Activated naive CD4-positive, alpha-beta T cell treated with anti-CD3 and anti-CD28 coated beads, Interleukin-2, amount 50 U/mL, for 72 hours (primary cell): ENCODE measurements around the gene GALNTL6. TPM values are rescaled to one million over a fixed set of nuclear protein-coding genes. Genes with fewer than 3 reads are reported as not detected.

Experiments
- ATAC-seq, 2 donors: fragments of 150-1000 bp; cut with Tn5 transposase; 2 replicates each; pipeline ENCODE4 v1.10.0; 2021; ENCODE audit warnings: mild to moderate bottlenecking in 2 of 2, moderate library complexity in 2 of 2
- DNase-seq, 2 donors: peaks; one replicate each; pipeline ENCODE4 v3.0.0; 2021 to 2022; ENCODE audit warnings: low spot score in 2 of 2
- H3K27ac Mint-ChIP-seq, 2 donors: one replicate each; pipeline ENCODE4 v1.8.0; 2022; ENCODE audit warnings: mild to moderate bottlenecking in 2 of 2, mixed read lengths in 2 of 2
- H3K36me3 Mint-ChIP-seq, 2 donors: one replicate each; pipeline ENCODE4 v1.8.0; 2022; ENCODE audit warnings: mixed read lengths in 2 of 2
- H3K9me3 Mint-ChIP-seq, 2 donors: one replicate each; pipeline ENCODE4 v1.8.0; 2022; ENCODE audit warnings: mixed read lengths in 2 of 2
- total RNA-seq, 2 donors: library from RNA; stranded (reverse); gene quantifications; one replicate each; pipeline ENCODE4 v1.2.3, GENCODE V29; 2022

The GALNTL6 gene
- not detected for total RNA-seq

DNA sequence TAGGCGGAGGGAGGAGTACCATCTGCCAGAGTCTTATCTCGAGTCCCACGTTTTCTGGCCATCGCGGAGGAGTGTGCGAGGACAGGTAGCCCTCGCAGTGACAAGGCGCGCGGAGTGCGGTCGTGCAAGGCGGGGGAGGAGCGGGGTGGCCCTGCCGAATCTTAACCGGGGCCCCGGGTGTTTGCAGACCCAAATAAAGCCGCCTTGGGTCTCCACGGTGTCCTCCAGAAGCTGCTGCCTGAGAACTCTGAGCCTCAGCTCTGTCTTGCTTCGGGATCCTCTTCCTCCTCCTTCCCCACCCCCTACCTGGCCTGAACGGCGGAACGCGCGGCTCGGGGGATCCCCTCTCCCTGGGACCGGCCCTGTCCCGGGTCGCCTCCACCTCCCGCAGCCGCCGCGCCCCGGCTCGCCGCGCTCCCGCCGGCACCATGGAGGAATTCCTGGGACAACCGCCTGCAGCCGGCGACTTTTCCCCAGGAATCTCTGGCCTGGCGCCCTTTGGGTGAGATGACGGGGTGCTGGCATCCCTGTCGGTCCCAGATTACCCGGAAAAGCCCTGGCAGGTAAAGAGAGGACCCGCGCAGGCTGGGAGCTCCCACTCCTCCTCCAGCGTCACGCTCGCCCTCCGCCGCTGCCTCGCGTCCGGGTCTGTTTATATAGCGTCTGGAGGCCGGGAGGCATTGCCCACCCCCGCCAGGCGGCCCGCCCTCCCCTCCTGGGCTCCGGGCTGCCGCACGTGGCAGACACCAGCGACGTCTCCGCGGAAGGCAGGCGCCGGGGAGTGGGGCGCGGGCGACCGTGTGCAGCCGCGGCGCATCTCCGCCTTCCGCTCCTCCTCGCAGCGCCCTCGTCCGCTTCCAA, at the start of gene GALNTL6:
TSS of gene GALNTL6 (plus strand) at position 740 of the 861 bp plus-strand sequence.
- DNase-seq = no peak
- ATAC-seq = no peak
- Mint-ChIP-seq H3K27ac (no peak within 1 kb of the TSS), H3K36me3 (peaks cover 6 to 22% of the 10 kb centered on the region in 2 donors), H3K9me3 (peaks cover 3 to 11% of the 10 kb centered on the region in 2 donors)

- DNase-seq (no peak), ATAC-seq (no peak)
- H3K36me3 Mint-ChIP-seq = peaks cover 0 to 13% of the 10 kb centered on the region in 2 donors
- H3K9me3 Mint-ChIP-seq = peaks cover 20 to 23% of the 10 kb centered on the region in 2 donors
- peak overlapping the region in 1 of 2 donors; percentile 72 for H3K27ac Mint-ChIP-seq
These were observed 47.7 kb upstream of the GALNTL6 start for GRCh38 chr4:171765514-171765913.

GRCh38 chr4:171774642-171775190, 38.5 kb upstream of the GALNTL6 start:
- no peak overlapping the region for H3K27ac Mint-ChIP-seq
- H3K36me3 Mint-ChIP-seq = no peaks in the 10 kb centered on the region
- ATAC-seq (no peak), DNase-seq (no peak)
- H3K9me3 Mint-ChIP-seq = peaks cover 9 to 11% of the 10 kb centered on the region in 2 donors

DNA sequence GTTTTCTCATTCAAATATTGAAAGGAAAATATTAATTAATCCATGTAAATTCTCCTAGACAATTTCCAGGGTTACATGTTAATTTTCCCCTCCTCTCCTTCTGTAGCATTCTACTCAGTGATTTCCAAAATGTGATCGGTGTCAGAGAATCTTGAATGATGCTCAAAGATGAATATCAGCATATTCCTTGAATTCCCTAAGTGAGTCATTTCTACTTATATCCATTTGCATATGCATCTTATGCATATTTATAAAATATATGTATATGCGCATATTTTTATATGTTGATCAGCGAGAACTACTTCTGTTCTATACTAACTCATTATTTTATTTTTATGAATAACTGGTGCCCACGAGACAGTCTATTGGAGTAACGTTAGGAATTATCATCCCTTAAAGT, 33.9 kb upstream of the GALNTL6 start:
- H3K27ac Mint-ChIP-seq = no peak overlapping the region
- peaks cover 0 to 10% of the 10 kb centered on the region in 2 donors for H3K36me3 Mint-ChIP-seq
- peaks cover 23 to 24% of the 10 kb centered on the region in 2 donors for H3K9me3 Mint-ChIP-seq
- no peak for ATAC-seq
- DNase-seq = no peak

DNA sequence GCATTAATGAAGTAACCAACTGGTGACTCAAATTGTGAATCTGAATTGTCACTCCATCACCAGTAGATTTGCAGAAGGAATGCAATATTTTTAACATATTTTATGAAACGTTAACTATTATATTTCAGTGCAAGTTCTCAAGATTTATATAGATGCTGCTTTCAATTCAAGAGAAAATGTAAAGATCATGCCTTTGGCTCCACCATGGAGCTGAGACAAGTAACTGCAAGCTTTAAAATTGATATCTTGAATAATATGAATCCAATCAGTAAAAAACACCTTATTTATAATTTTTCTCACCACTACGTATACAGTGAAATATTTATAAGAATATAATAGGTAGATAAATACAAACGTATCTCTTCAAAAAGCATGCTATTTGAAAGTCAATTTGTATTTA, 27.8 kb upstream of the GALNTL6 start:
- DNase-seq = no peak
- no peak for ATAC-seq
- Mint-ChIP-seq H3K9me3 (peaks cover 26 to 34% of the 10 kb centered on the region in 2 donors), H3K27ac (no peak overlapping the region), H3K36me3 (peaks cover 0 to 10% of the 10 kb centered on the region in 2 donors)

DNA sequence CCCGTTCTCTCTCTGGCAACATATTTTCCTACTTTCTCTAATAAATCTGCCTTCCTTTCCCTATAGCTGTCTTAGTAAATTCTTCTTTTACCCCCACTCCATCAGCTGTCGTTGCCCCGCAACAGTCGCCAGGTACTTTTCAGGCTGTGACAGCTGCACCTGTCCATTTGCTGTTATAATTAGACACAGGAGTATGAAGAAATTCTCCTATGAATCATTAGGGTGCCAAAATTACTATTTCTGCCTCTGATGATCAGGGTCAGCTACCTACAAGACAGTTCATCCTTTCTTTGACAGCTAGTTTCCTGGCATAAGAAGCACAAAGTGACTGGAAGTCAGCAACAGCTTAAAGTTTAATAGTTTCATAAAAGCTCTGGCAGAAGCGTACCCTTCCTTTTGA, 19.5 kb upstream of the GALNTL6 start:
- H3K27ac Mint-ChIP-seq = no peak overlapping the region
- H3K36me3 Mint-ChIP-seq = no peaks in the 10 kb centered on the region
- peaks cover 6 to 17% of the 10 kb centered on the region in 2 donors for H3K9me3 Mint-ChIP-seq
- no peak for DNase-seq
- ATAC-seq = no peak

DNA sequence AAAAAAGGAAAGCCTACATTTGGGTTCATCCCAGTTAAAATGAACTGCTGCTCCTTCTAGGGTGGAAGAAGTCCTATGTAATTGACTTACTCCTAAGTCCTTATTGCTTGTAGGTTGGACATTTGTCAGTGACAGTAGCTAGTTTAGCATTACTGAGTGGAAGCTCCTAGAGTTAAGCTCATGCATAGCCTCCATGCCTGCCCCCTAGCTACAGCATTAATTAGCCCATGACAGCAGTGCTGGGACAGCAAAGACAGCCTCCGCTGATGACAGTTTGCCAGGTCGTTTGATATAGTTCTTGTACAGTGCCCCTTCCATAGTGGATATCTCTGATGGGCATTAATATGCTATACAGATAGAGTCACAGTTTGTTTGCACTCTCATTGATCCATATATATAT, 18.7 kb upstream of the GALNTL6 start:
- ATAC-seq = no peak
- peaks cover 6 to 10% of the 10 kb centered on the region in 2 donors for H3K9me3 Mint-ChIP-seq
- H3K27ac Mint-ChIP-seq = no peak overlapping the region
- DNase-seq = no peak
- H3K36me3 Mint-ChIP-seq = no peaks in the 10 kb centered on the region

DNA sequence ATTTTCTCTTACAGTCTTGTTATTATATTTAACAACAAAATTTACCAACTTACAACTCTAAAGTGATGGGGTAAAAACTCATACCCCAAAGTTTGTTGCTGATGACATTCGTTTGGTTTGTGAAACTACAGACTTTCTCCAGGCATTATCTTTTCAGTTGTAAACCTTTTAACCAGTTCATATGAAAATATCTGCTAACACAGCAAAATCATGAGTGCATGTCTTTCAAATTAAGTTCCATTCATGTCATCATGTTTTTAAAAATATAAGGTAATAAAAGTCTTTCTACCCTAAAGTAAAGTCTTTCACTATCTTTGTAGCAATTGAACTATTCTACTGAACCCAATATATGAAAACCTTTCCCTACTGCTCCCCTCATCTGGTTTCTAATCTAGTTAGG, 3.4 kb upstream of the GALNTL6 start:
- DNase-seq (no peak), ATAC-seq (no peak)
- peaks cover 6 to 22% of the 10 kb centered on the region in 2 donors for H3K36me3 Mint-ChIP-seq
- peaks cover 15 to 22% of the 10 kb centered on the region in 2 donors for H3K9me3 Mint-ChIP-seq
- no peak overlapping the region for H3K27ac Mint-ChIP-seq

GRCh38 chr4:171812333-171812664, 905 bp upstream of the GALNTL6 start:
- no peak overlapping the region for H3K27ac Mint-ChIP-seq
- ATAC-seq = no peak
- no peak for DNase-seq
- peaks cover 6 to 22% of the 10 kb centered on the region in 2 donors for H3K36me3 Mint-ChIP-seq
- H3K9me3 Mint-ChIP-seq = peaks cover 3 to 11% of the 10 kb centered on the region in 2 donors

- no peak for DNase-seq
These were observed 484 bp downstream of the GALNTL6 start for GRCh38 chr4:171813526-171814250.

GRCh38 chr4:171814545-171814944, 1.3 kb downstream of the GALNTL6 start:
- ATAC-seq = no peak
- DNase-seq = no peak
- Mint-ChIP-seq H3K9me3 (peaks cover 3 to 11% of the 10 kb centered on the region in 2 donors), H3K36me3 (peaks cover 6 to 22% of the 10 kb centered on the region in 2 donors), H3K27ac (no peak overlapping the region)

More at GRCh38 chr4:171813526-171814250, 484 bp downstream of the GALNTL6 start:
- no peak for ATAC-seq
- Mint-ChIP-seq H3K36me3 (peaks cover 6 to 22% of the 10 kb centered on the region in 2 donors), H3K27ac (no peak overlapping the region), H3K9me3 (peaks cover 3 to 11% of the 10 kb centered on the region in 2 donors)

DNA sequence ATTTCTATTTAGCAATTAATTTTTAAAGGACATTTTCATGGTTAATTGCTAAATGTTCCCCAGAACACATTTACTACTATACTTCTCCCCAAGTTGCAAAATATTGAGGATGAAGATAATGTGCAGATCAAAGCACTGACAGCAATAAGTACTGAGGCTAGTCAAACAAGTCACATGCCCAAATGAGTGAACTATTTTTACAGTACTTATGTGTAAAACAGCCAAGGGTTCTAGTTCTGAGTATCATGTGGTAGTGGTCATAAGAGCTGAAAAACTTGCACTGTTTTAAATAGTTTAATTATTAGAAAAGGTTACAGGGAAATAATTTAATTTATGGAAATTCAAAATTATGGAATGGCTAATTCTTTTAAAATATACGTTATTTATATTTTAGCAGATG, 3.8 kb downstream of the GALNTL6 start:
- peaks cover 3% of the 10 kb centered on the region in 2 donors for H3K9me3 Mint-ChIP-seq
- no peak overlapping the region for H3K27ac Mint-ChIP-seq
- ATAC-seq (no peak), DNase-seq (no peak)
- peaks cover 4 to 17% of the 10 kb centered on the region in 2 donors for H3K36me3 Mint-ChIP-seq

DNA sequence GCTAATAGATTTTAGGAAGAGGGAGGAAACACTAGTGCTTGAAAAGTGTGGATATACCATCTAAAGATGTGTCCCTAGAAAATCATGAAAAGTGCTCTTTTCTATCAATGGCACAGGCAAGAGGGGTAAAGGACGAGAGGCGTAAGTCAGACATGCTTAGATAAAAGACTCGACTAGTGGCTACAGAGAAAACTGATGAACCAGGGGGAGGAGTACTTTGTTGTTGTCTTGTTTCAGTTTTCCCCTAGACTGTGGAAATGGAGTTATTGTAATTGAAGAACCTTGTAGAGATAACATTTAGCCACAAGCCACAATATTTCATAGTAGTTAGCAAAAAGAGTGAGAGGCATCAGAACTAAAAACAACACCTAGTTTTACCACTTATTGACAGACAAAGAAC, 21.4 kb downstream of the GALNTL6 start:
- ATAC-seq (no peak), DNase-seq (no peak)
- H3K9me3 Mint-ChIP-seq = peaks cover 11 to 14% of the 10 kb centered on the region in 2 donors
- H3K27ac Mint-ChIP-seq = no peak overlapping the region
- H3K36me3 Mint-ChIP-seq = no peaks in the 10 kb centered on the region

DNA sequence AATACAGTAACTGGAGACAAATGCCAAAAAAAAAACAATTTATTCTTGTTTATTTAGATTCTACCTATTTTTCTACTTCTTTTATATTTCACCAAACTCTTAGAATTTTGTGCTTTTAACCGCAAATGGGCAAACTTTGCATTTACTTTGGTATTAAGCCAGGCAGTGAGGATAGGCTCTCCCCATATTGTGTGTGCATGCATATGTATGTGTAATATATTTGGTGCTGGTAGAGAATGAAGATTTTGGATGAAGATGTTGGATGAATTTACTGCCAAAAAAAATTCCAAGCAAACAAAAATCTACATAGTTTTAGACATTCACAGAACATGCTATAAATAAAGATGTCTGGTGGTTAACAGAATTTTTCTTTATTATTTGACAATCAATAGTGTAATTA, 30.3 kb downstream of the GALNTL6 start:
- DNase-seq (no peak), ATAC-seq (no peak)
- H3K27ac Mint-ChIP-seq = no peak overlapping the region
- no peaks in the 10 kb centered on the region for H3K36me3 Mint-ChIP-seq
- peaks cover 7 to 11% of the 10 kb centered on the region in 2 donors for H3K9me3 Mint-ChIP-seq

- DNase-seq (peak in 1 of 2 donors; percentile 3), ATAC-seq (no peak)
- Mint-ChIP-seq H3K27ac (no peak overlapping the region), H3K9me3 (peaks cover 5 to 12% of the 10 kb centered on the region in 2 donors), H3K36me3 (no peaks in the 10 kb centered on the region)
These were observed 33.0 kb downstream of the GALNTL6 start for GRCh38 chr4:171846232-171846631.

- Mint-ChIP-seq H3K9me3 (peaks cover 5 to 12% of the 10 kb centered on the region in 2 donors), H3K36me3 (no peaks in the 10 kb centered on the region), H3K27ac (no peak overlapping the region)
- ATAC-seq (no peak), DNase-seq (no peak)
These were observed 33.7 kb downstream of the GALNTL6 start for GRCh38 chr4:171846893-171847292.

GRCh38 chr4:171847751-171848150, 34.5 kb downstream of the GALNTL6 start:
- Mint-ChIP-seq H3K27ac (no peak overlapping the region), H3K9me3 (peaks cover 5 to 12% of the 10 kb centered on the region in 2 donors), H3K36me3 (no peaks in the 10 kb centered on the region)
- ATAC-seq (no peak), DNase-seq (no peak)
